ENCODE data around the gene EPS15. TPM values are rescaled to one million over a fixed set of nuclear protein-coding genes. Genes with fewer than 3 reads are reported as not detected.

EPS15 gene
- polyA plus RNA-seq, 1 donor (not counting 4 experiments of a cell fraction or from before 2014, with no cell fraction given), result 33.2 TPM

DNA sequence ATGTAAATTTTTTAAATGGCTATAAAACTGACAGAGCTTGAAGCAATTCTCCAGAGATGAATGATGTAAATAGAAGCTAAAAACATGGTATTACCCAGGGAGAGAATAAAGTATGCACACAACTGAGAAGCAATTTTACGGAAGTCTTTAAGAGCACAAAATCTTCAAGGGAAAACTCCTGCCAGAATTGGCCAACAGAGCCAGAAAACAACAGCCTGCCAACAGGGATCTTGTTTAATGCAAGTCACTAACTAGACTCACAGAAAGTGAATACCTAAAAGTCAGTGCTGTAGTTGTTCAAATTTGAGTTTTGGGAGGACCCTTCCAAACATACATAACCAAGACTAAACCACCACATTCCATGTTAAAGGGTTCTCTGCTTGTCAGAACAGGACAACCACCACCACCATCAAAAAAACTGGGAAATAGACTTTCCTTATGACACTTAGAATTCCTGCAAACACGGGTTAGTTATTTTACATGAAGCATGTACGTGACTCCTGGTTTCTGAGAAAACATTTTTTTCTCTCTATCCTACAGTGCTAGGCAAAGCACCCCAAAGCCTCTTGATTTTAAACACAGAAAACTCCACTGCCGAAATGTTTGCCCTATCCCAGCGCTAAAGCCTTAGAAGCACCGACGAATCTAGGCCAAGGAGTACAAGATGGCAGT is 1.6 kb downstream of the EPS15 start:
- peaks cover 30% of the 10 kb centered on the region for H3K4me1 ChIP-seq (ENCODE audit: control insufficient read depth, extremely low read depth, insufficient read depth, low read length)
- no peaks in the 10 kb centered on the region for H3K27me3 ChIP-seq (ENCODE audit: control insufficient read depth, extremely low read depth, insufficient read depth, low read length)
- H3K36me3 ChIP-seq (ENCODE audit: control insufficient read depth in 2 of 2, extremely low read depth in 1 of 2, insufficient read depth in 2 of 2, low read length in 2 of 2), result no peaks in the 10 kb centered on the region
- H3K9ac ChIP-seq (ENCODE audit: control insufficient read depth, extremely low read depth, insufficient read depth, low read length), result peak overlapping the region; percentile 94
- TF ChIP-seq, protein P1, sequence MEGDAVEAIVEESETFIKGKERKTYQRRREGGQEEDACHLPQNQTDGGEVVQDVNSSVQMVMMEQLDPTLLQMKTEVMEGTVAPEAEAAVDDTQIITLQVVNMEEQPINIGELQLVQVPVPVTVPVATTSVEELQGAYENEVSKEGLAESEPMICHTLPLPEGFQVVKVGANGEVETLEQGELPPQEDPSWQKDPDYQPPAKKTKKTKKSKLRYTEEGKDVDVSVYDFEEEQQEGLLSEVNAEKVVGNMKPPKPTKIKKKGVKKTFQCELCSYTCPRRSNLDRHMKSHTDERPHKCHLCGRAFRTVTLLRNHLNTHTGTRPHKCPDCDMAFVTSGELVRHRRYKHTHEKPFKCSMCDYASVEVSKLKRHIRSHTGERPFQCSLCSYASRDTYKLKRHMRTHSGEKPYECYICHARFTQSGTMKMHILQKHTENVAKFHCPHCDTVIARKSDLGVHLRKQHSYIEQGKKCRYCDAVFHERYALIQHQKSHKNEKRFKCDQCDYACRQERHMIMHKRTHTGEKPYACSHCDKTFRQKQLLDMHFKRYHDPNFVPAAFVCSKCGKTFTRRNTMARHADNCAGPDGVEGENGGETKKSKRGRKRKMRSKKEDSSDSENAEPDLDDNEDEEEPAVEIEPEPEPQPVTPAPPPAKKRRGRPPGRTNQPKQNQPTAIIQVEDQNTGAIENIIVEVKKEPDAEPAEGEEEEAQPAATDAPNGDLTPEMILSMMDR (optimal IDR thresholded peaks at IDR 0.05 in 1 of 3, IDR thresholded peaks at IDR 0.05 in 1 of 3, conservative IDR thresholded peaks at IDR 0.05 in 1 of 3; ENCODE audit: extremely low read depth in 1 of 3, insufficient read depth in 2 of 3, low read length in 3 of 3), result no peak
- TF ChIP-seq EZH2 (IDR thresholded peaks at IDR 0.05; ENCODE audit: low read length), result no peak
- DNase-seq (ENCODE audit: low read depth, low spot score) (no peak), FAIRE-seq (peak; percentile 91)
- H3K79me2 ChIP-seq (ENCODE audit: control insufficient read depth, insufficient read depth, low read length), result peaks cover 60% of the 10 kb centered on the region
- H4K20me1 ChIP-seq (ENCODE audit: control insufficient read depth, extremely low read depth, insufficient read depth, low read length), result no peaks in the 10 kb centered on the region
- peak overlapping the region; percentile 48 for H2AFZ ChIP-seq (ENCODE audit: control insufficient read depth, low read length)
- H3K9me3 ChIP-seq (ENCODE audit: control insufficient read depth, low read depth, low read length), result no peaks in the 10 kb centered on the region
- H3K4me3 ChIP-seq (ENCODE audit: control insufficient read depth in 2 of 3, extremely low read depth in 1 of 3, insufficient read depth in 2 of 3, low read depth in 1 of 3, low read length in 3 of 3), result peak overlapping the region; percentile 71 to 85 (median 82)
- peak overlapping the region; percentile 74 for H3K4me2 ChIP-seq (ENCODE audit: control insufficient read depth, extremely low read depth, insufficient read depth, low read depth, low read length)
- peak overlapping the region; percentile 83 for H3K27ac ChIP-seq (ENCODE audit: control insufficient read depth, insufficient read depth, low read length)
- H3K9me1 ChIP-seq (ENCODE audit: control insufficient read depth, extremely low read depth, insufficient read depth, low read length), result no peaks in the 10 kb centered on the region
- dilution Hi-C loops (cut with MboI; ENCODE audit: extremely low pct_ligation_motif_present, low sequenced_read_pairs), result no loop called here

DNA sequence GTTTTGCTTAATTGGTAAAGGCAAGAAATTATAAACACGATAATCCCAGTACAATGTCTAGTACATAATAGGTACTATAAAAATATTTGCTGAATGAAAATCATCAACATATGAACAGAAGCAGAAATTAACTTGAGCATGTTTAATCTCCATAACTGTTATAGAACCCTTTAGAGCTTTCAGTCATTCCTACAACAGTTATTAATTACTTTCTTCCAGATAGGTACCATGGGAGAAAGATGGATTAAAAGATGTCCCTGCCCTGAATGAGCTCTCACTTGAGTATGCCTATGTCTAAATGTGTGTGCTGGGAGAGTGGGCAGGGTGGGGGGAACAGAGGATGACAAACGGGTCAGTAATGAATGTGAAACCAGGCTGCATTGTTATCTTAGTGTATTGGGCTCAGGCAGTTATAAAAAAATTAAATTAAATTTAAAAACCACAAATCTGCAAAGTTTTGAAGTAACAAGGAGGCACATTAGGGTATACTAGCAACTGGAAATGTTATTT is 2.4 kb downstream of the EPS15 start:
- H3K36me3 ChIP-seq (ENCODE audit: control insufficient read depth in 2 of 2, extremely low read depth in 1 of 2, insufficient read depth in 2 of 2, low read length in 2 of 2), result no peaks in the 10 kb centered on the region
- no peak overlapping the region for H2AFZ ChIP-seq (ENCODE audit: control insufficient read depth, low read length)
- peak overlapping the region; percentile 74 for H3K4me2 ChIP-seq (ENCODE audit: control insufficient read depth, extremely low read depth, insufficient read depth, low read depth, low read length)
- H3K9ac ChIP-seq (ENCODE audit: control insufficient read depth, extremely low read depth, insufficient read depth, low read length), result no peak overlapping the region
- H3K27ac ChIP-seq (ENCODE audit: control insufficient read depth, insufficient read depth, low read length), result no peak overlapping the region
- H3K79me2 ChIP-seq (ENCODE audit: control insufficient read depth, insufficient read depth, low read length), result peaks cover 68% of the 10 kb centered on the region
- TF ChIP-seq EZH2 (IDR thresholded peaks at IDR 0.05; ENCODE audit: low read length), result no peak
- TF ChIP-seq, protein P1 (optimal IDR thresholded peaks at IDR 0.05 in 1 of 3, IDR thresholded peaks at IDR 0.05 in 1 of 3, conservative IDR thresholded peaks at IDR 0.05 in 1 of 3; ENCODE audit: extremely low read depth in 1 of 3, insufficient read depth in 2 of 3, low read length in 3 of 3), result no peak
- peak; percentile 5 for FAIRE-seq
- dilution Hi-C loops (cut with MboI; ENCODE audit: extremely low pct_ligation_motif_present, low sequenced_read_pairs), result no loop called here
- DNase-seq (ENCODE audit: low read depth, low spot score), result no peak
- H3K4me1 ChIP-seq (ENCODE audit: control insufficient read depth, extremely low read depth, insufficient read depth, low read length), result peaks cover 30% of the 10 kb centered on the region
- H3K4me3 ChIP-seq (ENCODE audit: control insufficient read depth in 2 of 3, extremely low read depth in 1 of 3, insufficient read depth in 2 of 3, low read depth in 1 of 3, low read length in 3 of 3), result peak overlapping the region in 2 of 3 experiments; percentile 5 to 85
- no peaks in the 10 kb centered on the region for H3K9me3 ChIP-seq (ENCODE audit: control insufficient read depth, low read depth, low read length)
- no peaks in the 10 kb centered on the region for H3K27me3 ChIP-seq (ENCODE audit: control insufficient read depth, extremely low read depth, insufficient read depth, low read length)
- no peaks in the 10 kb centered on the region for H4K20me1 ChIP-seq (ENCODE audit: control insufficient read depth, extremely low read depth, insufficient read depth, low read length)
- H3K9me1 ChIP-seq (ENCODE audit: control insufficient read depth, extremely low read depth, insufficient read depth, low read length), result no peaks in the 10 kb centered on the region

All from keratinocyte (primary cell).